Breast epithelium (tissue), 3 donors: ENCODE data around the gene HEBP2.

ENCODE experiments used
- CTCF ChIP-seq, 3 donors: fragments of 450-650 bp; IDR thresholded peaks; one replicate each; pipeline ENCODE4 v1.5.1; 2016 to 2017; ENCODE audit warnings: antibody characterized with exemption in 3 of 3, mild to moderate bottlenecking in 3 of 3, moderate library complexity in 3 of 3
- POLR2AphosphoS5 ChIP-seq, 3 donors: sonication (generic); formaldehyde crosslinking; IDR thresholded peaks; one replicate each; pipeline ENCODE4 v1.6.1; 2017; ENCODE audit warnings: antibody characterized with exemption in 3 of 3

- TF ChIP-seq CTCF (IDR thresholded peaks at IDR 0.05) (no peak), POLR2AphosphoS5 (IDR thresholded peaks at IDR 0.05) (no peak)
These were observed 63.9 kb downstream of the HEBP2 start for GRCh38 chr6:138467901-138468300.
